Limb (tissue), 2 donors: ENCODE measurements around the gene BDP1.
"Not testable (repeated sequence)": the region's sequence is repeated elsewhere in the genome, so short reads cannot be mapped to it uniquely, and the experiment has no call there.

Experiments
- DNase-seq, 2 donors: peaks; one replicate each; pipeline ENCODE4 v3.0.0-alpha.2; 2016; ENCODE audit errors: extremely low spot score in 2 of 2

BDP1 gene

GRCh38 chr5:71563161-71563560 lies 107.7 kb downstream of the BDP1 start:
- no peak for DNase-seq

- no peak for DNase-seq
These were observed 109.4 kb downstream of the BDP1 start for GRCh38 chr5:71564895-71565294.

GRCh38 chr5:71569748-71570509 lies 114.5 kb downstream of the BDP1 start:
- DNase-seq: no peak

- not testable (repeated sequence) for DNase-seq
These were observed 116.4 kb downstream of the BDP1 start for GRCh38 chr5:71571811-71572210.

- no peak for DNase-seq
These were observed 118.1 kb downstream of the BDP1 start for GRCh38 chr5:71573591-71573990.

- not testable (repeated sequence) for DNase-seq
These were observed 120.1 kb downstream of the BDP1 start for GRCh38 chr5:71575588-71575987.

- DNase-seq: no peak
These were observed 120.8 kb downstream of the BDP1 start for GRCh38 chr5:71576241-71576640.

- DNase-seq: not testable (repeated sequence)
These were observed 122.4 kb downstream of the BDP1 start for GRCh38 chr5:71577839-71578238.

GRCh38 chr5:71582945-71583584 lies 127.6 kb downstream of the BDP1 start:
- no peak for DNase-seq

- DNase-seq: peak in 1 of 2 donors; percentile 10
These were observed 130.8 kb downstream of the BDP1 start for GRCh38 chr5:71586052-71586940.

GRCh38 chr5:71586941-71587765 lies 131.7 kb downstream of the BDP1 start, which contains the start of gene MCCC2:
TSS of gene MCCC2 (plus strand) at chr5:71587340. CDS start at chr5:71587426, 86 bp downstream.
- peak; percentile 93 to 96 for DNase-seq

- DNase-seq: peak in 1 of 2 donors; percentile 32
These were observed 132.5 kb downstream of the BDP1 start for GRCh38 chr5:71587766-71588532.

GRCh38 chr5:71588533-71588885 lies 133.1 kb downstream of the BDP1 start:
- no peak for DNase-seq

- no peak for DNase-seq
These were observed 134.5 kb downstream of the BDP1 start for GRCh38 chr5:71589903-71590302.

- no peak for DNase-seq
These were observed 135.6 kb downstream of the BDP1 start for GRCh38 chr5:71591100-71591499.

GRCh38 chr5:71596169-71596568 lies 140.7 kb downstream of the BDP1 start:
- no peak for DNase-seq

GRCh38 chr5:71597001-71597400 lies 141.6 kb downstream of the BDP1 start:
- no peak for DNase-seq

GRCh38 chr5:71600783-71601182 lies 145.3 kb downstream of the BDP1 start:
- DNase-seq: no peak

GRCh38 chr5:71601222-71602026 lies 146.0 kb downstream of the BDP1 start:
- peak in 1 of 2 donors; percentile 32 for DNase-seq
